Activated naive CD4-positive, alpha-beta T cell treated with anti-CD3 and anti-CD28 coated beads for 36 hours (primary cell): ENCODE results near the gene TSSK3. TPM values are rescaled to one million over a fixed set of nuclear protein-coding genes. Genes with fewer than 3 reads are reported as not detected.
A peak's percentile ranks its signal among the peaks of the same experiment; 100 is the strongest.
"Not testable (repeated sequence)": the region's sequence is repeated elsewhere in the genome, so short reads cannot be mapped to it uniquely, and the experiment has no call there.

Source experiments
- CTCF ChIA-PET: fragments of 350-600 bp; sonication (Branson Sonifier 250); formaldehyde crosslinking; loops from one replicate; lab custom pipeline; 2021; ENCODE audit warnings: antibody characterized with exemption; lab: Charles Lee
- DNase-seq: peaks from one replicate; pipeline ENCODE4 v3.0.0-alpha.2; 2020
- H3K27ac Mint-ChIP-seq: one replicate; pipeline ENCODE4 v1.8.0; 2021; ENCODE audit warnings: mild to moderate bottlenecking, mixed read lengths
- H3K27me3 Mint-ChIP-seq: one replicate; pipeline ENCODE4 v1.8.0; 2021; ENCODE audit warnings: low read depth, mixed read lengths
- H3K36me3 Mint-ChIP-seq: one replicate; pipeline ENCODE4 v1.8.0; 2021; ENCODE audit warnings: low read depth, mixed read lengths
- H3K4me1 Mint-ChIP-seq: one replicate; pipeline ENCODE4 v1.8.0; 2021; ENCODE audit warnings: low read depth, mixed read lengths
- H3K4me3 Mint-ChIP-seq: one replicate; pipeline ENCODE4 v1.8.0; 2021; ENCODE audit warnings: mild to moderate bottlenecking, moderate library complexity, mixed read lengths
- H3K9me3 Mint-ChIP-seq: one replicate; pipeline ENCODE4 v1.8.0; 2021; ENCODE audit warnings: mixed read lengths
- intact Hi-C: fragments of 100-400 bp; cut with micrococcal nuclease; formaldehyde crosslinking; loops from one replicate; pipeline ENCODE4 v1.15.1; 2023
- total RNA-seq, 2 experiments: library from RNA; stranded (reverse); gene quantifications; one replicate each; pipeline ENCODE4 v1.2.3, GENCODE V29; 2021

Gene TSSK3
- total RNA-seq, 2 experiments from 2014 or later: 0.84 to 1.9 TPM

DNA sequence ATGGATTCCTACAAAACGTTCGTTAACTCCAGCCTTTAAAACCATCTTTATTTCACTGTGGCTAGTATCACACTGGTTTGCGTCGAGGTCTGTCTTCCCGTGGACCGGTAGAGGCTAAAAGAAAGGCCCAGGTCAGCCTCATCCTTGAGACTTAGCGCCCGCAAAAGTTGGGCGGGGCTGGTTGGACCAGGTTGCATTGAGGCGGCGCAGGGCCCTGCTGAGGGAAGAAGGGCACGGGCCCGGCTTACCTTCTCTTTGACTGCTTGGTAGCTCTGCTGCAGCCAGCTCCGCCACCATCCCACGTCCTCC is 31.4 kb downstream of the TSSK3 start:
- H3K27me3 Mint-ChIP-seq: no peaks in the 10 kb centered on the region
- peak overlapping the region; percentile 100 for H3K4me3 Mint-ChIP-seq
- CTCF ChIA-PET: interaction anchor here (1.3 to 1.7 kb wide), 2 partner anchors 61 to 178 kb away, joined by 3 to 11 read pairs; no protein-coding TSS in a partner anchor
- peaks cover 4% of the 10 kb centered on the region for H3K36me3 Mint-ChIP-seq
- intact Hi-C loops: loop anchor here (2.0 to 10.0 kb wide), 3 partner anchors 43 to 261 kb away; partner anchors contain the start of genes MARCKSL1, RBBP4 and ZBTB8OS
- peak; percentile 49 for DNase-seq
- peaks cover 31% of the 10 kb centered on the region for H3K4me1 Mint-ChIP-seq
- H3K9me3 Mint-ChIP-seq: peaks cover 2% of the 10 kb centered on the region
- peak overlapping the region; percentile 99 for H3K27ac Mint-ChIP-seq

- peaks cover 2% of the 10 kb centered on the region for H3K9me3 Mint-ChIP-seq
- CTCF ChIA-PET: interaction anchor here (0.9 to 1.7 kb wide), 5 partner anchors 10 to 178 kb away, joined by 3 to 11 read pairs (median 3); no protein-coding TSS in a partner anchor
- DNase-seq: peak; percentile 100
- H3K27ac Mint-ChIP-seq: peak within 1 kb of the TSS; percentile 99
- peaks cover 31% of the 10 kb centered on the region for H3K4me1 Mint-ChIP-seq
- peaks cover 4% of the 10 kb centered on the region for H3K36me3 Mint-ChIP-seq
- intact Hi-C loops: loop anchor here (2.0 to 10.0 kb wide), 3 partner anchors 44 to 260 kb away; partner anchors contain the start of genes MARCKSL1, RBBP4 and ZBTB8OS
- peak within 1 kb of the TSS; percentile 100 for H3K4me3 Mint-ChIP-seq
- H3K27me3 Mint-ChIP-seq: no peaks in the 10 kb centered on the region
These were observed 32.0 kb downstream of the TSSK3 start, which contains the start of gene BSDC1 for GRCh38 chr1:32394141-32394889. BSDC1 (minus strand) TSS chr1:32394441; CDS start chr1:32394414, 27 bp downstream.

DNA sequence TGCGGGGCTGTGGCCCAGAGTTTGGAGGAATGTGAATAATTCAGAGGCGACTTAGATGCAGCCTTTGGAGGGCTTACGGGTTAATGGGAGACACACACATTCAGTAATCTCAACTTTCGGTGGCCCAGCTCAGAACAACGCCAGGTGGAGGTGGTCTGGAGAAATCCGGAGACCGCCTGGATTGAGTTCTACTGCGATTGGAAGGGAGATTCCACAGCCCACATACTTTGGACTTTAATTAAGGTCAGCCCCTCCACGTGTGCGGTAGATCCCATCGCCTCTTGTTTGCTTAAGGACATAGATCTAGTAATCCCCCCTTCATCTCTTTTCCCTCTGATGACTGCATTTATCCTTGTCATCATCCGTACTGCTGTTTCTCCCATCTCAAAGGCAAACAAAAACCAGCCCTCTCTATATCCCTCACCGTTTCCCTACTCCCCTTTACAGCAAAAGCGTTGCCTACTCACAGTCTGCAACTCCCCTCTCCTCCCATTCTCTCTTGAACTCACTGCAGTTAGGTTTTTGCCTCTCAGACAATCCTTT is 32.6 kb downstream of the TSSK3 start:
- peaks cover 4% of the 10 kb centered on the region for H3K36me3 Mint-ChIP-seq
- peaks cover 2% of the 10 kb centered on the region for H3K9me3 Mint-ChIP-seq
- CTCF ChIA-PET: interaction anchor here (0.6 to 1.7 kb wide), 6 partner anchors 10 to 214 kb away, joined by 3 to 11 read pairs (median 3); no protein-coding TSS in a partner anchor
- no peak for DNase-seq
- intact Hi-C loops: loop anchor here (2.0 to 10.0 kb wide), 3 partner anchors 44 to 260 kb away; partner anchors contain the start of genes MARCKSL1, RBBP4 and ZBTB8OS
- H3K27ac Mint-ChIP-seq: peak overlapping the region; percentile 99
- H3K4me1 Mint-ChIP-seq: peaks cover 31% of the 10 kb centered on the region
- H3K4me3 Mint-ChIP-seq: peak overlapping the region; percentile 100
- no peaks in the 10 kb centered on the region for H3K27me3 Mint-ChIP-seq

- H3K36me3 Mint-ChIP-seq, H3K27ac Mint-ChIP-seq, CTCF ChIA-PET, DNase-seq, H3K4me3 Mint-ChIP-seq, H3K9me3 Mint-ChIP-seq, H3K27me3 Mint-ChIP-seq: not testable (repeated sequence)
- peaks cover 31% of the 10 kb centered on the region for H3K4me1 Mint-ChIP-seq
- intact Hi-C loops: loop anchor here (10.0 kb wide), 1 partner anchor 258 kb away; the partner anchor contains the start of genes RBBP4 and ZBTB8OS
These were observed 34.2 kb downstream of the TSSK3 start for GRCh38 chr1:32396524-32396923.

DNA sequence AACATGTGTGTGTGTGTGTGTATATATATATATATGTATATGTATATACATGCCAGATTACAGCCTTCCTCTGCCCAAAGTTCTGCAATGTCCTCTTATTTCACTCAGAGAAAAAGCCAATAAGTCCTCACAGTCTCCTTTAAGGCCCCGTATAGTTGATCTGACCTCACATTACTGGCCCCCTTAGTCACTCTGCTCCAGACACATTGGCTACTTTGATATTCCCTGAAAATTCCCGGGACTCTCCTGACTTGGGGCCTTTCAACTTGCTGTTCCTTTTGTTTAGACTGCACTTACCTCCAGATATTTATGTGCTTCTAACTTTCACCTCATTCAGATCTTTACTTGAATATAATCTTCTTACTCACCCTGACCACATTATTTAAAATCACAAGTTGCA is 36.1 kb downstream of the TSSK3 start:
- Mint-ChIP-seq H3K4me1 (peaks cover 16% of the 10 kb centered on the region), H3K36me3 (peaks cover 2% of the 10 kb centered on the region)
- CTCF ChIA-PET: interaction anchor here (0.6 to 5.1 kb wide), 3 partner anchors 10 to 46 kb away, joined by 3 to 54 read pairs (median 9); no protein-coding TSS in a partner anchor

DNA sequence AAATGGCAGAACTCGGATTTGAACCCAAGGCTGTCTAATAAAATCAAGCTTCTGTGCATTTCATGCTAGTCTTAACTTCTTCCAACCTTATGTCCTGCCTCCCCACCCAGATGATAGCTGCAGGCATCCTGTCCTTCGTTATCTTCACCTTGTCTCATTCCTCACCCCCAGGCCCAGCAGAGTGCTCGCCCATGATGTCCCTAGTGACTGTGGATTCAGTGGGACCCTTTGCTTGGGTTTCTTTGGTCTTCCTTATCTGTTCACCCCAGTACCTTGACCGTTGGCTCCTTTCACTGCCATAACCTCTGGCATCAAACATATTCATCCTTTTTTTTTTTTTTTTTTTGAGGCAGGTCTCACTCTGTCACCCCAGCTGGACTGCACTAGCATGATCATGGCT is 37.5 kb downstream of the TSSK3 start:
- intact Hi-C loops: loop anchor here (10.0 kb wide), 1 partner anchor 255 kb away; the partner anchor contains the start of genes RBBP4 and ZBTB8OS
- Mint-ChIP-seq H3K27ac (no peak overlapping the region), H3K9me3 (peaks cover 2% of the 10 kb centered on the region), H3K4me1 (peaks cover 6% of the 10 kb centered on the region), H3K36me3 (no peaks in the 10 kb centered on the region), H3K4me3 (no peak overlapping the region), H3K27me3 (no peaks in the 10 kb centered on the region)
- CTCF ChIA-PET: interaction anchor here (0.6 to 5.1 kb wide), 7 partner anchors 13 to 183 kb away, joined by 3 to 54 read pairs (median 3); no protein-coding TSS in a partner anchor
- no peak for DNase-seq

More for the DNA sequence above, 36.1 kb downstream of the TSSK3 start:
- Mint-ChIP-seq H3K27ac (no peak overlapping the region), H3K4me3 (no peak overlapping the region), H3K9me3 (peaks cover 2% of the 10 kb centered on the region), H3K27me3 (no peaks in the 10 kb centered on the region)
- DNase-seq: no peak
- intact Hi-C loops: loop anchor here (10.0 kb wide), 1 partner anchor 256 kb away; the partner anchor contains the start of genes RBBP4 and ZBTB8OS

DNA sequence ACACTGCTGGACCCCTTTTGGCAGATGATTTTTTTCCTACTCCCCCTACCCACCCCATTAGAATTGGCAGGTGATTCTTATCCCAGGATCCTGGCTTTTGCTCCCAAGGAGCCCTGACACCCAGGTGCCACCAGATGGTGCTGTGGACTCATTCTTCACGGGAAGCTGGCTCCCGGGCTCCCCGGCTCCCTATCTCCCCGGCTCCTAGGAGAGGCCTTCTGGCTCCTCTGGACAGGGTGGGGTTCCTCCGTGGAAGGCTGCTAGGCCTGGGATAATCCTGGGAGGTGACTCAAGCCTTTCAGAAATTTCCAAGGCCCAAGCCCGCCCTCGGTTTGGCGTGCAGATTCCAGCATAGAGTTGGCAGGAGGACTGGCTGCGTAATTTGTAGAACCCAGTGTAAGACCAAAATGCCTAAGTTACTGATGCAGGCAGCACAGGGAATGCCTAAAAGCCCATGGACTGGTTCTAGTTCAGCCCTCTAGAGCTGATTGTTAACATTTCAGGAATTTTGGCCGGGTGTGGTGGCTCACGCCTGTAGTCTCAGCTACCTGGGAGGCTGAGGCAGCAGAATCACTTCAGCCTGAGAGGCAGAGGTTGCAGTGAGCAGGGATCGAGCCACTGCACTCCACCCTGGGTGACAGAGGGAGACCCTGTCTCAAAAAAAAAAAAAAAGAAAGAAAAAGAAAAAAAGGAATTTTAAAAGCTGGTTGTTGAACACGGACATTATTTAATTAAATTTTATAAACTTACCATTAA is 38.7 kb downstream of the TSSK3 start:
- no peaks in the 10 kb centered on the region for H3K36me3 Mint-ChIP-seq
- H3K27ac Mint-ChIP-seq: no peak overlapping the region
- DNase-seq: peak; percentile 74
- intact Hi-C loops: loop anchor here (1.0 kb wide), 1 partner anchor 13 kb away; no protein-coding TSS in a partner anchor
- H3K4me1 Mint-ChIP-seq: no peaks in the 10 kb centered on the region
- peaks cover 2% of the 10 kb centered on the region for H3K9me3 Mint-ChIP-seq
- H3K4me3 Mint-ChIP-seq: no peak overlapping the region
- no peaks in the 10 kb centered on the region for H3K27me3 Mint-ChIP-seq
- CTCF ChIA-PET: interaction anchor here (0.5 to 5.1 kb wide), 26 partner anchors 9 to 604 kb away, joined by 3 to 54 read pairs (median 4); partner anchors contain the start of gene CCDC28B

- H3K36me3 Mint-ChIP-seq: no peaks in the 10 kb centered on the region
- CTCF ChIA-PET: interaction anchor here (0.7 to 1.5 kb wide), 4 partner anchors 9 to 189 kb away, joined by 3 to 4 read pairs (median 3); partner anchors contain the start of gene BSDC1
- H3K4me3 Mint-ChIP-seq: no peak overlapping the region
- no peaks in the 10 kb centered on the region for H3K27me3 Mint-ChIP-seq
- intact Hi-C loops: no loop called here
- no peaks in the 10 kb centered on the region for H3K9me3 Mint-ChIP-seq
- DNase-seq: no peak
- H3K4me1 Mint-ChIP-seq: no peaks in the 10 kb centered on the region
- no peak overlapping the region for H3K27ac Mint-ChIP-seq
These were observed 42.6 kb downstream of the TSSK3 start for GRCh38 chr1:32404946-32405345.

DNA sequence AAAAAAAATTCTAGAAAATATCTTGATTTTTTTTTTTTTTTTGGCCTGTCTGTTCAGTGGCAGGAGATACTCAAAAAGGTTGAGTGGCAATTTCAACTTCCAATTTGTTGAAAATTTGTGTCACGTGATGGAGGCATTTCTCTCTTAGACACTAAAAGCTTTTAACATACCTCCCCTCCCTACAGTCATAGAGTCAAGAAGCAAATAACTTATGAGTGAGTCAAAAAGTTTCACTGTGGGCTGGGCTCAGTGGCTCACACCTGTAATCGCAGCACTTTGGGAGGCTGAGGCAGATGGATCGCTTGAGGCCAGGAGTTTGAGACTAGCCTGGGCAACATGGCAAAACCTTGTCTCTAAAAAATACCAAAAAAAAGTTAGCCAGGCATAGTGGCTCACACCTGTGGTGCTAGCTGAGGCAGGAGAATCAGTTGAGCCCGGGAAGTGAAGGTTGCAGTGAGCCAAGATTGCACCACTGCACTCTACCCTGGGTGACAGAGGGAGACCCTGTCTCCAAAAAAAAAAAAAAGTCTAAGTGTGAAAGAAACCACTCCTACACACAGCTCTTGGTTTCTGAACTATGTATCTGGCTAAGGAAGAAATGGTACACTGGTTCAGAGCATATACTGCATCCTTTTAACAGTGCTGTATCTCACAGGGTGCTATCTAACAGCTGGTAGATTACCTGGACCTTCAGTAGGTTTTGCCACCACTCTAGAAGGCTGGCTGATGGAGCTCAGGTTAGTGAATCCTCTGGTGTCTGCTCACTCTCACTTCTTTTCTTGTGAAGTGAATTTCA is 43.5 kb downstream of the TSSK3 start:
- intact Hi-C loops: no loop called here
- no peak for DNase-seq
- Mint-ChIP-seq H3K27me3 (no peaks in the 10 kb centered on the region), H3K27ac (no peak overlapping the region), H3K4me3 (no peak overlapping the region), H3K9me3 (no peaks in the 10 kb centered on the region), H3K4me1 (no peaks in the 10 kb centered on the region), H3K36me3 (no peaks in the 10 kb centered on the region)
- CTCF ChIA-PET: interaction anchor here (0.6 to 1.3 kb wide), 4 partner anchors 8 to 323 kb away, joined by 3 to 5 read pairs (median 4); no protein-coding TSS in a partner anchor

GRCh38 chr1:32406629-32407111 is 44.3 kb downstream of the TSSK3 start:
- intact Hi-C loops: no loop called here
- H3K4me1 Mint-ChIP-seq: no peaks in the 10 kb centered on the region

More at GRCh38 chr1:32406629-32407111, 44.3 kb downstream of the TSSK3 start:
- no peak for DNase-seq
- CTCF ChIA-PET: interaction anchor here (0.6 to 1.3 kb wide), 3 partner anchors 9 to 322 kb away, joined by 4 to 5 read pairs (median 4); no protein-coding TSS in a partner anchor
- no peak overlapping the region for H3K4me3 Mint-ChIP-seq
- H3K36me3 Mint-ChIP-seq: no peaks in the 10 kb centered on the region
- H3K9me3 Mint-ChIP-seq: no peaks in the 10 kb centered on the region
- H3K27ac Mint-ChIP-seq: no peak overlapping the region
- H3K27me3 Mint-ChIP-seq: no peaks in the 10 kb centered on the region
